Endothelial cell of umbilical vein (primary cell): ENCODE measurements around the gene ARMH3.

Experiments used
- EZH2 ChIP-seq: IDR thresholded peaks from 2 replicates; pipeline ENCODE4 v1.6.1; 2012; ENCODE audit warnings: borderline replicate concordance, low read depth, mild to moderate bottlenecking, moderate library complexity, low read length, inconsistent platforms; ENCODE audit not compliant: severe bottlenecking
- POLR2A ChIP-seq: IDR thresholded peaks from 2 replicates; pipeline ENCODE4 v1.6.1; 2012; ENCODE audit warnings: low read depth, mild to moderate bottlenecking, control low read depth, low read length
- TF ChIP-seq, protein P1 (sequence below), 2 donors: IDR thresholded peaks; 1 replicate in 1 of 2; 2 replicates in 1 of 2; pipeline ENCODE4 v1.5.1; 2011; ENCODE audit warnings: low read length in 2 of 2, mild to moderate bottlenecking in 2 of 2, moderate library complexity in 2 of 2, control low read depth in 1 of 2, inconsistent platforms in 1 of 2, low read depth in 1 of 2; ENCODE audit not compliant: insufficient read depth in 1 of 2; ENCODE audit errors: extremely low read depth in 1 of 2
- TF ChIP-seq, protein P2 (sequence below): IDR thresholded peaks from 2 replicates; pipeline ENCODE4 v1.6.1; 2011; ENCODE audit not compliant: insufficient read depth, insufficient read length

DNA sequence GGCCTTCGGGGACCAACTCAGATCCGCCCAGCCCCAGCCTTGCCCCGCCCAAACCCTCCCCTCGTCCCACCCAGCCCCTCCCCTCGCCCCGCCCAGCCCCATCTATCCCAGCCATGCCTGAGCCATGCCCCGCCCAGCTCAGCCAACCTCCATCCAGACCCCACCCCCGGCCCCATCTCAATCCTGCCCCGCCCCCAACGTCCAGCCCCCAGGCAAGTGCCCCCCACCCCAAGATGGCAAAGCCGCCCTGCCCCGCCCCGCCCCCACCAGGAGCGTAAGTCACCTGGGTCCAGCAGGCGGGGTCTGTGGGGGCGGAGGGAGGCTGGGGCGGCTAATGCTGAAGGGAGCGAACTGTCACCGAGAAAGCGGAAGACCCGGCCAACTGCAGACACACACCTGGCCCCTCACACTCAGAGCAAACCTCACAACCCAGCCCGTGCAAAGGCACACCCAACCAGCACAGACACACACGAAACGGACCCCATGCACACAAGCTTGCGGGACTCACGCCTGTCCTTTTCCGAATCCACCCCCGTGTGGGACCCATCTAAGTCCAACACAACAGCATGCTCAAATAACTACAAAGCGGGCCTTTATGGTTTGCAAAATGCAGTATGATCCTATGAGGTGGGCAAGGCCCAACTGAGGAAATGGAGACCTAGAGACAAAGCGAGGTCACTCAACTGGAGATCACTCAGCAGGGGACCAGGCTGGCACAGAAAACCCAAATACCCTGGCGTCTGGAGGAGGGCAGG, 226.2 kb downstream of the ARMH3 start:
- TF ChIP-seq, protein P1, sequence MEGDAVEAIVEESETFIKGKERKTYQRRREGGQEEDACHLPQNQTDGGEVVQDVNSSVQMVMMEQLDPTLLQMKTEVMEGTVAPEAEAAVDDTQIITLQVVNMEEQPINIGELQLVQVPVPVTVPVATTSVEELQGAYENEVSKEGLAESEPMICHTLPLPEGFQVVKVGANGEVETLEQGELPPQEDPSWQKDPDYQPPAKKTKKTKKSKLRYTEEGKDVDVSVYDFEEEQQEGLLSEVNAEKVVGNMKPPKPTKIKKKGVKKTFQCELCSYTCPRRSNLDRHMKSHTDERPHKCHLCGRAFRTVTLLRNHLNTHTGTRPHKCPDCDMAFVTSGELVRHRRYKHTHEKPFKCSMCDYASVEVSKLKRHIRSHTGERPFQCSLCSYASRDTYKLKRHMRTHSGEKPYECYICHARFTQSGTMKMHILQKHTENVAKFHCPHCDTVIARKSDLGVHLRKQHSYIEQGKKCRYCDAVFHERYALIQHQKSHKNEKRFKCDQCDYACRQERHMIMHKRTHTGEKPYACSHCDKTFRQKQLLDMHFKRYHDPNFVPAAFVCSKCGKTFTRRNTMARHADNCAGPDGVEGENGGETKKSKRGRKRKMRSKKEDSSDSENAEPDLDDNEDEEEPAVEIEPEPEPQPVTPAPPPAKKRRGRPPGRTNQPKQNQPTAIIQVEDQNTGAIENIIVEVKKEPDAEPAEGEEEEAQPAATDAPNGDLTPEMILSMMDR (IDR thresholded peaks at IDR 0.05; ENCODE audit: extremely low read depth in 1 of 2, insufficient read depth in 1 of 2, low read depth in 1 of 2, low read length in 2 of 2): no peak
- TF ChIP-seq, protein P2, sequence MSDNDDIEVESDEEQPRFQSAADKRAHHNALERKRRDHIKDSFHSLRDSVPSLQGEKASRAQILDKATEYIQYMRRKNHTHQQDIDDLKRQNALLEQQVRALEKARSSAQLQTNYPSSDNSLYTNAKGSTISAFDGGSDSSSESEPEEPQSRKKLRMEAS: no peak
- TF ChIP-seq EZH2: no peak
- no peak for TF ChIP-seq POLR2A
